ENCODE data around the gene C17orf100. TPM values are rescaled to one million over a fixed set of nuclear protein-coding genes. Genes with fewer than 3 reads are reported as not detected.

C17orf100 gene
- total and polyA plus RNA-seq, 3 experiments from 2014 or later = 2.0 to 4.7 (median 2.1) TPM

DNA sequence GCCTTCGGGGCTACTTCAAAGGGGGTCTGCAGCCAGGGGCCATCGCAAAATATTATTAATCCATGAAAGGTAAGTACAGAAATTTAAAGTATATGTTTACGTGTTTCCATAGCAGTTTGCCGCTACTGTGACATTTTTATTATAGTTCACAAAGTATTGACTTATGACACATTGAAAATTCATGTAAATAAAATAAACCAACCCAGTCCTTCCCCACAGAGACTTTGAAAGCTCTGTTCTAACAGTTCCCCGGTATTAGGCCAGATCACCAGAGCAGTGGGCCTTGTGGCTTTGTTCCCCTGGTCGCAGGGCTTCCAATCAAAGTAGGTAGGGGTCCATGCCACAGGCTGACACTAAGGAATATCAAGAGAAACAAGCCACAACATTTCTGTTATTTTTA is 24.9 kb upstream of the C17orf100 start:
- CTCF ChIA-PET = no interaction called here
- POLR2A ChIA-PET = no interaction called here
- Histone ChIP-seq H3K9me3 (ENCODE audit: low read length) (no peaks in the 10 kb centered on the region), H3K4me1 (ENCODE audit: insufficient read depth, low read length) (no peaks in the 10 kb centered on the region), H3K27ac (ENCODE audit: low read depth, low read length) (no peak overlapping the region), H3K27me3 (ENCODE audit: insufficient read depth, low read length, poor library complexity, severe bottlenecking) (no peaks in the 10 kb centered on the region), H3K36me3 (ENCODE audit: insufficient read depth, low read length) (peaks cover 24% of the 10 kb centered on the region), H3K4me3 (ENCODE audit: low read length) (no peak overlapping the region)
- Mint-ChIP-seq H3K9me3 (no peaks in the 10 kb centered on the region), H3K4me3 (no peak overlapping the region), H3K36me3 (peaks cover 4 to 86% (median 33%) of the 10 kb centered on the region in 3 donors), H3K4me1 (peaks cover 11 to 32% (median 12%) of the 10 kb centered on the region in 3 donors), H3K27ac (no peak overlapping the region), H3K27me3 (no peaks in the 10 kb centered on the region)
- no peak for DNase-seq

DNA sequence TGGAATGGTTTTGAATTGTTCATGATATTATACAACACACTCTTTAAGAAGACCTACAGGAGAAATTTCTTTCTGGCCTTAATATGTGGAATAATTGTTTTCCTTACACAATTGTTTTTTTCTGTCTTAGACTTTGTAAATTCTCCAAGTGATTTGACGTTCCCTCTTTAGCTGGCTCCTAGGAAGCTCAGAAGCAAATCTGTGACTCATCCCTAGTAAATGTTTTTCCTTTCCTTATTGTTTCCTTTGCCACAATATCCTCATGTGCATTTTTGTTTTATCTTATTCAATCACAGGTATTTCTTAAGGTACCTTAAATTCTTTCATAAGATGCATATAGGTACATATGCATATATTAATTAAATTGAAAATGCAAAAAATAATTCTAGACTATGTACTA is 24.5 kb upstream of the C17orf100 start:
- Histone ChIP-seq H3K9me3 (ENCODE audit: low read length) (no peaks in the 10 kb centered on the region), H3K27ac (ENCODE audit: low read depth, low read length) (no peak overlapping the region), H3K36me3 (ENCODE audit: insufficient read depth, low read length) (peaks cover 21% of the 10 kb centered on the region), H3K27me3 (ENCODE audit: insufficient read depth, low read length, poor library complexity, severe bottlenecking) (no peaks in the 10 kb centered on the region), H3K4me3 (ENCODE audit: low read length) (no peak overlapping the region), H3K4me1 (ENCODE audit: insufficient read depth, low read length) (no peaks in the 10 kb centered on the region)
- H3K9me3 Mint-ChIP-seq = no peaks in the 10 kb centered on the region
- peaks cover 4 to 83% (median 33%) of the 10 kb centered on the region in 3 donors for H3K36me3 Mint-ChIP-seq
- no peak overlapping the region for H3K4me3 Mint-ChIP-seq
- no peak for DNase-seq
- ChIA-PET CTCF (no interaction called here), POLR2A (no interaction called here)
- peaks cover 11 to 32% (median 12%) of the 10 kb centered on the region in 3 donors for H3K4me1 Mint-ChIP-seq
- peak overlapping the region in 1 of 8 donors; percentile 11 for H3K27ac Mint-ChIP-seq
- no peaks in the 10 kb centered on the region for H3K27me3 Mint-ChIP-seq

- Mint-ChIP-seq H3K36me3 (peaks cover 11 to 79% (median 45%) of the 10 kb centered on the region in 3 donors), H3K4me3 (no peak overlapping the region), H3K27ac (no peak overlapping the region), H3K27me3 (no peaks in the 10 kb centered on the region), H3K4me1 (peaks cover 12 to 43% (median 12%) of the 10 kb centered on the region in 3 donors), H3K9me3 (no peaks in the 10 kb centered on the region)
- H3K9me3 ChIP-seq (ENCODE audit: low read length) = no peaks in the 10 kb centered on the region
- DNase-seq = no peak
- ChIA-PET CTCF (no interaction called here), POLR2A (no interaction called here)
- no peak overlapping the region for H3K4me3 ChIP-seq (ENCODE audit: low read length)
- peaks cover 25% of the 10 kb centered on the region for H3K36me3 ChIP-seq (ENCODE audit: insufficient read depth, low read length)
- H3K4me1 ChIP-seq (ENCODE audit: insufficient read depth, low read length) = no peaks in the 10 kb centered on the region
- H3K27me3 ChIP-seq (ENCODE audit: insufficient read depth, low read length, poor library complexity, severe bottlenecking) = no peaks in the 10 kb centered on the region
- H3K27ac ChIP-seq (ENCODE audit: low read depth, low read length) = no peak overlapping the region
Observed at GRCh38 chr17:6630390-6630789, 21.2 kb upstream of the C17orf100 start.

GRCh38 chr17:6632530-6632929 is 19.0 kb upstream of the C17orf100 start:
- ChIA-PET CTCF (no interaction called here), POLR2A (no interaction called here)
- peaks cover 12 to 37% (median 17%) of the 10 kb centered on the region in 3 donors for H3K4me1 Mint-ChIP-seq
- Histone ChIP-seq H3K27me3 (ENCODE audit: insufficient read depth, low read length, poor library complexity, severe bottlenecking) (no peaks in the 10 kb centered on the region), H3K4me3 (ENCODE audit: low read length) (no peak overlapping the region), H3K36me3 (ENCODE audit: insufficient read depth, low read length) (peaks cover 22% of the 10 kb centered on the region), H3K27ac (ENCODE audit: low read depth, low read length) (no peak overlapping the region), H3K9me3 (ENCODE audit: low read length) (no peaks in the 10 kb centered on the region), H3K4me1 (ENCODE audit: insufficient read depth, low read length) (no peaks in the 10 kb centered on the region)
- no peak for DNase-seq
- H3K9me3 Mint-ChIP-seq = no peaks in the 10 kb centered on the region
- H3K27ac Mint-ChIP-seq = no peak overlapping the region
- no peaks in the 10 kb centered on the region for H3K27me3 Mint-ChIP-seq
- H3K4me3 Mint-ChIP-seq = no peak overlapping the region
- H3K36me3 Mint-ChIP-seq = peaks cover 11 to 64% (median 41%) of the 10 kb centered on the region in 3 donors

GRCh38 chr17:6633263-6633662 is 18.3 kb upstream of the C17orf100 start:
- POLR2A ChIA-PET = no interaction called here
- no peak overlapping the region for H3K4me3 Mint-ChIP-seq

DNA sequence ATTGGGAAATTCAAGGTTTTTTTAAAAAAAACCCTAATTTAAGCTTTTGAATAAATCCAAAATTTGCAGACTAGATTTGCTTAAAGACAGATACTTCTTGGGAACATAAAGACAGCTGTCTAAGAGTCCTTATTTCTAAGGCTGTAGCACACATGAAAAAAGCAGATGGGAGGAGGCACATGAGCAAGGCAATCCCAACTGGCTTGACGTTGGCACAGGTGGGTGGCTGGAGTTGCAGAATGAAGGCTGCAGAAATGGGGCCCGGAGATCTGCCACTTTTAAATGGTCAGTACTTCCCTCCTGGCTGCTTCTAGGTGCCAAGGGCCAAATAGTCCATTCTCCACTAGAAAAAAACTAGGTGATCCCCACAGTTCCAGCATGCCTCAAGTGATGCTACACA is 15.5 kb upstream of the C17orf100 start:
- Mint-ChIP-seq H3K27ac (peak overlapping the region in 2 of 8 donors; percentile 66 to 95), H3K36me3 (peaks cover 11 to 39% (median 26%) of the 10 kb centered on the region in 3 donors), H3K9me3 (no peaks in the 10 kb centered on the region), H3K27me3 (peaks cover 0 to 3% of the 10 kb centered on the region in 2 donors), H3K4me3 (peak overlapping the region in 2 of 7 donors; percentile 15 to 18), H3K4me1 (peaks cover 27 to 38% (median 37%) of the 10 kb centered on the region in 3 donors)
- H3K9me3 ChIP-seq (ENCODE audit: low read length) = no peaks in the 10 kb centered on the region
- no peak overlapping the region for H3K4me3 ChIP-seq (ENCODE audit: low read length)
- CTCF ChIA-PET = no interaction called here
- H3K36me3 ChIP-seq (ENCODE audit: insufficient read depth, low read length) = peaks cover 3% of the 10 kb centered on the region
- peaks cover 13% of the 10 kb centered on the region for H3K4me1 ChIP-seq (ENCODE audit: insufficient read depth, low read length)
- H3K27me3 ChIP-seq (ENCODE audit: insufficient read depth, low read length, poor library complexity, severe bottlenecking) = no peaks in the 10 kb centered on the region
- POLR2A ChIA-PET = no interaction called here
- no peak overlapping the region for H3K27ac ChIP-seq (ENCODE audit: low read depth, low read length)
- no peak for DNase-seq

More at GRCh38 chr17:6633263-6633662, 18.3 kb upstream of the C17orf100 start:
- no peak for DNase-seq
- no peaks in the 10 kb centered on the region for H3K27me3 ChIP-seq (ENCODE audit: insufficient read depth, low read length, poor library complexity, severe bottlenecking)
- no peaks in the 10 kb centered on the region for H3K4me1 ChIP-seq (ENCODE audit: insufficient read depth, low read length)
- no peaks in the 10 kb centered on the region for H3K9me3 ChIP-seq (ENCODE audit: low read length)
- H3K27ac Mint-ChIP-seq = peak overlapping the region in 1 of 8 donors; percentile 1
- H3K27me3 Mint-ChIP-seq = no peaks in the 10 kb centered on the region
- no peak overlapping the region for H3K4me3 ChIP-seq (ENCODE audit: low read length)
- H3K36me3 ChIP-seq (ENCODE audit: insufficient read depth, low read length) = peaks cover 15% of the 10 kb centered on the region
- no peak overlapping the region for H3K27ac ChIP-seq (ENCODE audit: low read depth, low read length)
- CTCF ChIA-PET = no interaction called here
- H3K4me1 Mint-ChIP-seq = peaks cover 17 to 37% (median 19%) of the 10 kb centered on the region in 3 donors
- no peaks in the 10 kb centered on the region for H3K9me3 Mint-ChIP-seq
- H3K36me3 Mint-ChIP-seq = peaks cover 11 to 56% (median 34%) of the 10 kb centered on the region in 3 donors

DNA sequence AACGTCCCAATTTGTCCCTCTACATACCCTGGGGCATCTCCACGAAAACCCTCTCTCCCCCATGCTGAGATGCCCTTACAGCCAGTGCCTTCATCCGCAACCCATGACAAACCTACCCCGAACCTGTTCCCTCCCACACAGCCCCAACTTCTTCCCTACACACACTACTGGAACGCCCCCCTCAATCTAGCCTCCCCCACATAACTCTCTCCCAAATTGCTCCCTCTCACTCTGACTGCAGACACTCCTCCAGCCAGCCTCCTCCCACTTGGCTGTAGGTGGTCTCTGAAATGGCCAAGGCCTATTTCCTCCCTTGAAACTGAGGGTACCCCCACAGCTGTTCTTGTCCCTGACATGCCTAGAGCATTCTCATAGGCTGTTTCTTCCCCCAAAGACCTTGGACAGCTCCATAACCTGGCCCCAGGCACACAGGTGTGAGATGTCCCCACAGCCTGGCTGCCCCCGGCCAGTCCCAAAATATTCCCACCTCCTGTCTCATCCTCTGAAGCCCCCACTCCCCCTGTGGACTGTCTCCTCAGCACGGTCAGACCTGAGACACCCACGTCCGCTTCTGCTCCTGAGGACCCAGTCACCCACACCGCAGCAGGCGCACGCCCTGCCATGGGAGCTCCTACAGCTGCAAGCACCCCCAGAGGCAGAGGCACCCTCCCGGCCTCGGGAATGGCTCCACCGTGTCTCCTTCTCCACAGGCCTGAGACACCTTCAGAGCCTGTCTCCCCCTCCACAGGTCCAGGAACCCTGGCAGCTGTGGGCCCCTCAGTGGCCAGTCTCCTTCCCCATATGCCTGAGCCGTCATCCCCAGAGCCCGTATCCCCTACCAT is 14.7 kb upstream of the C17orf100 start:
- Mint-ChIP-seq H3K4me1 (peaks cover 29 to 39% (median 39%) of the 10 kb centered on the region in 3 donors), H3K9me3 (no peaks in the 10 kb centered on the region), H3K27ac (peak overlapping the region in 5 of 8 donors; percentile 24 to 95 (median 66)), H3K4me3 (peak overlapping the region in 3 of 7 donors; percentile 15 to 45 (median 19)), H3K27me3 (peaks cover 0 to 3% of the 10 kb centered on the region in 2 donors), H3K36me3 (peaks cover 11 to 39% (median 20%) of the 10 kb centered on the region in 3 donors)
- peaks cover 18% of the 10 kb centered on the region for H3K4me1 ChIP-seq (ENCODE audit: insufficient read depth, low read length)
- peaks cover 3% of the 10 kb centered on the region for H3K36me3 ChIP-seq (ENCODE audit: insufficient read depth, low read length)
- ChIA-PET CTCF (no interaction called here), POLR2A (no interaction called here)
- no peaks in the 10 kb centered on the region for H3K9me3 ChIP-seq (ENCODE audit: low read length)
- H3K27ac ChIP-seq (ENCODE audit: low read depth, low read length) = no peak overlapping the region
- no peak overlapping the region for H3K4me3 ChIP-seq (ENCODE audit: low read length)
- DNase-seq = no peak
- no peaks in the 10 kb centered on the region for H3K27me3 ChIP-seq (ENCODE audit: insufficient read depth, low read length, poor library complexity, severe bottlenecking)

- DNase-seq = no peak
- Histone ChIP-seq H3K4me3 (ENCODE audit: low read length) (no peak overlapping the region), H3K4me1 (ENCODE audit: insufficient read depth, low read length) (peaks cover 24% of the 10 kb centered on the region), H3K9me3 (ENCODE audit: low read length) (no peaks in the 10 kb centered on the region), H3K36me3 (ENCODE audit: insufficient read depth, low read length) (peaks cover 3% of the 10 kb centered on the region), H3K27ac (ENCODE audit: low read depth, low read length) (no peak overlapping the region), H3K27me3 (ENCODE audit: insufficient read depth, low read length, poor library complexity, severe bottlenecking) (no peaks in the 10 kb centered on the region)
- CTCF ChIA-PET = no interaction called here
- peak overlapping the region in 5 of 8 donors; percentile 24 to 95 (median 75) for H3K27ac Mint-ChIP-seq
- POLR2A ChIA-PET = interaction anchor here (0.9 kb wide), 1 partner anchor 12 kb away, joined by 3 read pairs; no protein-coding TSS in a partner anchor
- H3K36me3 Mint-ChIP-seq = peaks cover 11 to 38% (median 19%) of the 10 kb centered on the region in 3 donors
- peaks cover 0 to 3% of the 10 kb centered on the region in 2 donors for H3K27me3 Mint-ChIP-seq
- peak overlapping the region in 3 of 7 donors; percentile 19 to 75 (median 45) for H3K4me3 Mint-ChIP-seq
- peaks cover 33 to 45% (median 45%) of the 10 kb centered on the region in 3 donors for H3K4me1 Mint-ChIP-seq
- no peaks in the 10 kb centered on the region for H3K9me3 Mint-ChIP-seq
Observed at GRCh38 chr17:6637458-6637840, 14.1 kb upstream of the C17orf100 start.

Data from CD8-positive, alpha-beta memory T cell (primary cell).